Lung (tissue), 12 donors: ENCODE results near the gene SLCO4C1. TPM values are rescaled to one million over a fixed set of nuclear protein-coding genes. Genes with fewer than 3 reads are reported as not detected.

Experiments
- ATAC-seq: fragments of 200-7000 bp; cut with Tn5 transposase; one replicate; pipeline ENCODE4 v1.9.1; 2020; ENCODE audit warnings: moderate number of reproducible peaks; ENCODE audit not compliant: insufficient read depth, low FRiP score
- DNase-seq, 3 donors: peaks; one replicate each; pipeline ENCODE4 v3.0.0-alpha.2; 2013 to 2017
- H3K27ac ChIP-seq, 2 donors: one replicate each; pipeline ENCODE4 v1.5.1; 2013; ENCODE audit warnings: mild to moderate bottlenecking in 2 of 2, moderate library complexity in 2 of 2, control low read depth in 1 of 2, inconsistent platforms in 1 of 2, low read depth in 1 of 2, low read length in 1 of 2
- H3K27me3 ChIP-seq, 3 donors: one replicate each; pipeline ENCODE4 v1.5.1; 2013; ENCODE audit warnings: low read length in 2 of 3; ENCODE audit not compliant: control insufficient read depth in 3 of 3, insufficient read depth in 3 of 3
- H3K36me3 ChIP-seq, 4 donors: one replicate each; pipeline ENCODE4 v1.5.1; 2013; ENCODE audit warnings: low read length in 4 of 4, mild to moderate bottlenecking in 1 of 4, moderate library complexity in 1 of 4; ENCODE audit not compliant: control insufficient read depth in 4 of 4, insufficient read depth in 4 of 4
- H3K4me1 ChIP-seq, 5 donors: one replicate each; pipeline ENCODE4 v1.5.1; 2013; ENCODE audit warnings: low read length in 5 of 5, mild to moderate bottlenecking in 2 of 5, moderate library complexity in 1 of 5; ENCODE audit not compliant: control insufficient read depth in 5 of 5, insufficient read depth in 5 of 5
- H3K4me3 ChIP-seq: one replicate; pipeline ENCODE4 v1.5.1; 2013; ENCODE audit warnings: mild to moderate bottlenecking, control low read depth, moderate library complexity
- H3K9ac ChIP-seq, 2 donors: one replicate each; pipeline ENCODE4 v1.5.1; 2013; ENCODE audit warnings: low read length in 2 of 2, control low read depth in 1 of 2; ENCODE audit not compliant: insufficient read depth in 1 of 2
- H3K9me3 ChIP-seq, 4 donors: one replicate each; pipeline ENCODE4 v1.5.1; 2013; ENCODE audit warnings: low read length in 3 of 4, mild to moderate bottlenecking in 1 of 4, moderate library complexity in 1 of 4; ENCODE audit not compliant: control insufficient read depth in 4 of 4, insufficient read depth in 3 of 4
- WGBS, 2 donors: extraction: QIAGEN DNeasy Blood & Tissue Kit; methylation state at CpG; one replicate each; pipeline ENCODE4 v1.1.7; 2013; 5-methylcytosine and 5-hydroxymethylcytosine counted together
- polyA plus RNA-seq, 2 donors: library from polyadenylated mRNA; stranded (reverse); fragments of 200-250 nt; gene quantifications; one replicate each; pipeline ENCODE4 v1.2.1, GENCODE V29; 2013
- total RNA-seq, 2 donors: library from RNA; depleted of rRNA in 1 of 2; stranded (reverse); fragments of >200 nt in 1 of 2; gene quantifications; one replicate each; pipeline ENCODE4 v1.2.1, GENCODE V29; 2014 to 2021
- TF ChIP-seq, protein P1 (sequence below): IDR thresholded peaks from 2 replicates; pipeline ENCODE4 v1.5.1; 2012; ENCODE audit warnings: mild to moderate bottlenecking; ENCODE audit errors: control extremely low read depth, extremely low read depth
- donor health status: control.
- donor health status: control.
- donor health status: Bipolar disorder and iron deficiency.
- donor health status: healthy.
- donor health status: DM: yes; HTN: yes; CAD: no.

SLCO4C1 gene
- total and polyA plus RNA-seq, 4 donors = 3.8 to 26.5 (median 11.6) TPM

GRCh38 chr5:102262688-102263087, 33.4 kb downstream of the SLCO4C1 start:
- WGBS, 2 donors = 73 to 91% methylated on average over 2 of the region's 2 CpGs
- DNase-seq (no peak), ATAC-seq (no peak)
- Histone ChIP-seq H3K27ac (no peak overlapping the region), H3K4me1 (no peaks in the 10 kb centered on the region), H3K9me3 (peaks cover 0 to 4% (median 0%) of the 10 kb centered on the region in 4 donors), H3K36me3 (peaks cover 0 to 1% (median 0%) of the 10 kb centered on the region in 4 donors), H3K9ac (no peak overlapping the region), H3K4me3 (no peak overlapping the region), H3K27me3 (no peaks in the 10 kb centered on the region)
- TF ChIP-seq, protein P1, sequence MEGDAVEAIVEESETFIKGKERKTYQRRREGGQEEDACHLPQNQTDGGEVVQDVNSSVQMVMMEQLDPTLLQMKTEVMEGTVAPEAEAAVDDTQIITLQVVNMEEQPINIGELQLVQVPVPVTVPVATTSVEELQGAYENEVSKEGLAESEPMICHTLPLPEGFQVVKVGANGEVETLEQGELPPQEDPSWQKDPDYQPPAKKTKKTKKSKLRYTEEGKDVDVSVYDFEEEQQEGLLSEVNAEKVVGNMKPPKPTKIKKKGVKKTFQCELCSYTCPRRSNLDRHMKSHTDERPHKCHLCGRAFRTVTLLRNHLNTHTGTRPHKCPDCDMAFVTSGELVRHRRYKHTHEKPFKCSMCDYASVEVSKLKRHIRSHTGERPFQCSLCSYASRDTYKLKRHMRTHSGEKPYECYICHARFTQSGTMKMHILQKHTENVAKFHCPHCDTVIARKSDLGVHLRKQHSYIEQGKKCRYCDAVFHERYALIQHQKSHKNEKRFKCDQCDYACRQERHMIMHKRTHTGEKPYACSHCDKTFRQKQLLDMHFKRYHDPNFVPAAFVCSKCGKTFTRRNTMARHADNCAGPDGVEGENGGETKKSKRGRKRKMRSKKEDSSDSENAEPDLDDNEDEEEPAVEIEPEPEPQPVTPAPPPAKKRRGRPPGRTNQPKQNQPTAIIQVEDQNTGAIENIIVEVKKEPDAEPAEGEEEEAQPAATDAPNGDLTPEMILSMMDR = no peak

- Histone ChIP-seq H3K4me1 (no peaks in the 10 kb centered on the region), H3K27ac (no peak overlapping the region), H3K36me3 (peaks cover 0 to 2% (median 0%) of the 10 kb centered on the region in 4 donors), H3K4me3 (no peak overlapping the region), H3K9me3 (no peaks in the 10 kb centered on the region), H3K9ac (no peak overlapping the region), H3K27me3 (no peaks in the 10 kb centered on the region)
- ATAC-seq (no peak), DNase-seq (no peak)
- TF ChIP-seq, protein P1 = no peak
- WGBS, 2 donors = 74 to 85% methylated on average over 3 of the region's 3 CpGs
Measured at GRCh38 chr5:102249381-102249780, 46.7 kb downstream of the SLCO4C1 start.

DNA sequence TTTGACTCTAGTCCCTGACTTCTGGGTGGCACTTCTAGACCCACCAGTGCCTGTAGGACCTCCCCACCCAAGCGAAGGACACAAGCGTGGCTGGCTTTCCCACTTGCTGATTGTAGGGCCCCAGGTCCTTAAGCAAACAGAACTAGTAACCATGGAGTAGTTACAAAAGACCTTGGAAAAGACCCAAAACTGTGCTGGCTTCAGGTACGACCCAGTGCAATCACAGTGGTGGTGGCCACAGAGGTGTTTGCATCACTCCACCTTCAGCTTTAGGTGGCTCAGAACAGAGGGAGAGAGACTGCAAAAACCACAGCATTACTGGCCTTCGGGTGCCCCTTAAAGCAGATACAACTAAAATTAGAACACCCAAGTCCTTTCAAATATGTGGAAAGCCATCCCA, 52.9 kb downstream of the SLCO4C1 start:
- Histone ChIP-seq H3K9ac (no peak overlapping the region), H3K36me3 (no peaks in the 10 kb centered on the region), H3K27me3 (no peaks in the 10 kb centered on the region), H3K4me1 (no peaks in the 10 kb centered on the region), H3K4me3 (no peak overlapping the region), H3K27ac (no peak overlapping the region), H3K9me3 (peaks cover 0 to 2% (median 0%) of the 10 kb centered on the region in 4 donors)
- WGBS, 2 donors = 72 to 74% methylated on average over 4 of the region's 4 CpGs
- TF ChIP-seq, protein P1 = no peak
- ATAC-seq = peak; percentile 38
- no peak for DNase-seq

GRCh38 chr5:102241809-102242421, 54.2 kb downstream of the SLCO4C1 start:
- TF ChIP-seq, protein P1 = no peak
- Histone ChIP-seq H3K4me3 (no peak overlapping the region), H3K4me1 (no peaks in the 10 kb centered on the region), H3K9ac (no peak overlapping the region), H3K27ac (peak overlapping the region in 1 of 2 donors; percentile 27), H3K36me3 (no peaks in the 10 kb centered on the region), H3K27me3 (no peaks in the 10 kb centered on the region), H3K9me3 (peaks cover 0 to 2% (median 0%) of the 10 kb centered on the region in 4 donors)
- peak in 2 of 3 donors; percentile 10 to 48 for DNase-seq
- 76 to 90% methylated on average over 1 of the region's 1 CpG for WGBS, 2 donors
- ATAC-seq = peak; percentile 79
